NCI-H1092 (cell line): Measurements from ENCODE around the gene UGDH.

ENCODE experiments used
- DNase-seq: peaks from one replicate; lab custom pipeline; 2025; lab: John Stamatoyannopoulos, UW

The UGDH gene

DNA sequence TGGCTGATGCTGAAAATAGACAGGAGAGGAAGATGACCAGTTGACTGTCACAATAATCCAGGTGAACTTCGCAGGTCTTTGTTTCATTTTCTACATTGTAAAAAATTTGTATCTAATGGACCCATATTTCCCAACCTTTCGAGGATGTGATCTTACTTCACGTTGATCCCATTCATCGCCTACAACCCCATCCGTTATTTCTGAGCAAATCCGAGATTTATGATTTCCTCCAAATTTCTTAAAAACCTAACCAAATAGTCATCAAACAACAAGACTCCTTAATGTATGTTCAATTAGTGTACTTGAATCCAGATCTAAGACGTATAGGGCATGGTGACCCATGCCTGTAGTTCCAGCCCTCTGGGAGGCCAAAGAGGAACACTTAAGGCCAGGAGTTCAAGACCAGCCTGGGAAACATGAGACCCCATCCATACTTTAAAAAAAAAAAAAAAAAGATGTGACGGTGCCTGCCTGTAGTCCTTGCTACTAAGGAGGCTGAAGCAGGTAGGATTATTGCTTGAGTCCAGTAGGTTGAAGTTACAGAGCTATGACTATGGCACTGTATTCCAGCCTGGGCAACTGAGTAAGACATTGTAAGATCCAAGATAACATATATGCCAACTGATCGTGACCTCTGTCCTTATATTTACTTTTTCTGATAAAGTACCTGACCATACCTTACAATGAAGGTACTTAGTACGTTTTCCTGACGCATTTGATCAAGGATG, 74.2 kb downstream of the UGDH start:
- DNase-seq: no peak

DNA sequence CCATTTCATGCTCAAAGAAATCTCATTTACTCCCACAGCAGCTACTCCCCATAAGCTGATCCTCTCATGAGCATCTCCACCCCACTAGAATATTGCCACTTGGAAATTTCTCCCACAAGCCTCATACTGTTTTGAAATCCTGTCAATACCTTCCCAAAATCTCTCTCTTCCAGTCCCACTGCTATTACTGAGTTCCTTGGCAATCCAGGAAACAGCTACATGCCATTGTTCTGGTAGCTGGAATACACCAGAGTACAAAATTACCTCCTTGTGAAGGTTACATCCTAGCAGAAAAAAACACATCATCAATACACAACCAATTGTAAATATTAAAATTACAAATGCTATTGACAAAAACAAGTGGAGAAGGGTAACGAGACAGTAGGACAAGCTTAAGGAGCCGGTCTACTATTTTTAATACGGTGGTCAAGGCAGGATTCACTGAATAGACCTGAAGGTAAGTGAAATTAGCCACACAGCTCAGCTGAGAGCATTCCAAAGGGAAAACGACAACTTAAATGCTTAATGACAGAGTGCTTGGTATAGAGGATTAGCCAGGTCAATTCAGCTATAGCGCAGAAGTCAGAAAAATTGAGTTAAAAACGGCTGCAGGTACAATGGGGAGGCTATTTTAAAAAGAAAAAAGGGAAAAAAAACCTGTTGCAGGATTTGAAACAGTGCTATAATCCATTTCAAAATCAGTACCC, 74.9 kb downstream of the UGDH start:
- DNase-seq: no peak

DNA sequence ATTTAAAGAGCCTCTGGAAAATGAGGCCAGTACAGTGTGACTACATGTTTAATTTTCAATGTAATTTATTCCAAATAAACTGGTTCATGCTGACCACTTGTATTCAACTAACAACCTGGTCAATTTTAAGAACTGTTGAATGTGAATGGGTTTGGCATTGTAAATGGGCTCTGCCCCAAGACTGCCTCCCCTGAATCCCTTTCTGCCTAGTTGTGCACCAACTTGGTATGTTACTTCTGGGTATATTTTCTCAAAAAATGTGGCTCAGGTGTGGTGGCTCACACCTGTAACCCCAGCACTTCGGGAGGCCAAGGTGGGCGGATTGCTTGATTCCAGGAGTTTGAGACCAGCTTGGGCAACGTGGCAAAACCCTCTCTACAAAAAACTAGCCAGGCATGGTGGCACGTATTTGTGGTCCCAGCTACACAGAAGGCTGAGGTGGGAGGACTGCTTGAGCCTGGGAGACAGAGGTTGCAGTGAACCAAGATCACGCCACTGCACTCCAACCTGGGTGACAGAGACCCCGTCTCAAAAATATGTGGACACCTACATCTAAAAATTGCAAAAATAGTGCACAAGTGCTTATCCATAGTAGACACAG, 75.7 kb downstream of the UGDH start:
- no peak for DNase-seq

DNA sequence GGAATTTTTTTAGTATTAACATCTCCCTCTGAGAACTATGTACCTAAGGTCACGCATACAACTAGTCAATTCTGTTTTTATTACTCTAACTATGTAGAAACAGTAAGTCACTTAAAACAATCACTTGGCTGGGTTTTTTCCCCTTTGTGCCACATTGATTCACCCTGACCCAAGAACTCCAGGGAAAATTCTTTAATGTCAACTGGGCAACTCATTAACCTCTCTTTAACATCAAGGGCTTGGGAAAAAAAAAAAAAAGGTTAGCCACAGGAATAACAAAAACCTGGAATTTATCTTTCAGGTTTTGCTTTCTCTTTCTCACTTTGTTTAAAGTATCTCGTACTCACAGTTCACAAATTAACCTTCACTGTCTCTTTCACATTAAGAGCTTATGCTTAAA, 76.6 kb downstream of the UGDH start:
- no peak for DNase-seq
